H1 (cell line): ENCODE data around the gene THAP4. TPM values are rescaled to one million over a fixed set of nuclear protein-coding genes. Genes with fewer than 3 reads are reported as not detected.

Source experiments
- CTCF ChIA-PET: fragments of 300-600 bp; sonication (Branson Sonifier 250); formaldehyde crosslinking; loops from one replicate; lab custom pipeline; 2021; ENCODE audit not compliant: partially characterized antibody; lab: Charles Lee
- POLR2A ChIA-PET: fragments of 300-600 bp; sonication (Branson Sonifier 250); formaldehyde crosslinking; loops from one replicate; lab custom pipeline; 2021; ENCODE audit warnings: inconsistent platforms; ENCODE audit not compliant: partially characterized antibody; lab: Charles Lee
- DNase-seq, 2 experiments: peaks; one replicate each; pipeline versions ENCODE4 v3.0.0 to v3.0.0-alpha.2; 2010 to 2022; ENCODE audit warnings: low spot score in 2 of 2, low read depth in 1 of 2, mixed read lengths in 1 of 2
- FAIRE-seq: peaks from 2 replicates; lab custom pipeline; 2011; peaks lifted over from hg19 to GRCh38; lab: Jason Lieb, UNC
- H2AFZ ChIP-seq: 2 replicates; pipeline ENCODE4 v1.8.1; 2012; ENCODE audit warnings: low read length, inconsistent platforms
- H2AK5ac ChIP-seq: 2 replicates; pipeline ENCODE4 v1.6.1; 2013; ENCODE audit warnings: low read depth, low read length
- H2BK120ac ChIP-seq: replicated peaks from 2 replicates; pipeline ENCODE3; 2013; ENCODE audit warnings: low read depth, low read length, inconsistent platforms
- H2BK12ac ChIP-seq: 2 replicates; pipeline ENCODE4 v1.6.1; 2013; ENCODE audit warnings: low read depth, low read length
- H2BK15ac ChIP-seq: 2 replicates; pipeline ENCODE4 v1.6.1; 2013; ENCODE audit warnings: low read length
- H2BK20ac ChIP-seq: 2 replicates; pipeline ENCODE4 v1.6.1; 2013; ENCODE audit warnings: low read length
- H2BK5ac ChIP-seq: 2 replicates; pipeline ENCODE4 v1.6.1; 2013; ENCODE audit warnings: low read depth, low read length
- H3K14ac ChIP-seq: 2 replicates; pipeline ENCODE4 v1.6.1; 2013; ENCODE audit warnings: inconsistent platforms; ENCODE audit not compliant: insufficient read length
- H3K18ac ChIP-seq: 2 replicates; pipeline ENCODE4 v1.6.1; 2013; ENCODE audit warnings: low read length; ENCODE audit errors: extremely low read depth
- H3K23ac ChIP-seq: 2 replicates; pipeline ENCODE4 v1.6.1; 2013; ENCODE audit warnings: inconsistent platforms; ENCODE audit not compliant: insufficient read length
- H3K23me2 ChIP-seq: 2 replicates; pipeline ENCODE4 v1.6.1; 2013; ENCODE audit warnings: low read depth, low read length
- H3K27ac ChIP-seq: 2 replicates; pipeline ENCODE4 v1.6.1; 2011; ENCODE audit warnings: low read depth, low read length, inconsistent platforms
- H3K27me3 ChIP-seq, 4 experiments: replicated peaks in 1 of 4; 1 replicate in 1 of 4; 2 replicates in 3 of 4; pipeline versions ENCODE4 v1.6.1 to v1.8.1; 2011 to 2013; ENCODE audit warnings: low read length in 3 of 4, mild to moderate bottlenecking in 3 of 4, inconsistent platforms in 2 of 4, mixed read lengths in 2 of 4, moderate library complexity in 1 of 4; ENCODE audit not compliant: control insufficient read depth in 3 of 4, insufficient read depth in 3 of 4; ENCODE audit errors: extremely low read depth in 1 of 4
- H3K36me3 ChIP-seq, 4 experiments: 2 replicates each; pipeline versions ENCODE4 v1.6.1 to v1.8.1; 2011 to 2013; ENCODE audit warnings: mild to moderate bottlenecking in 4 of 4, low read length in 3 of 4, moderate library complexity in 2 of 4, control low read depth in 1 of 4, inconsistent platforms in 1 of 4; ENCODE audit not compliant: insufficient read depth in 4 of 4, control insufficient read depth in 2 of 4
- H3K4ac ChIP-seq: replicated peaks from 2 replicates; pipeline ENCODE3; 2013; ENCODE audit warnings: low read length, low read depth, mixed read lengths, inconsistent platforms; ENCODE audit not compliant: insufficient read length
- H3K4me1 ChIP-seq, 4 experiments: replicated peaks in 1 of 4; 1 replicate in 1 of 4; 2 replicates in 3 of 4; pipeline versions ENCODE4 v1.6.1 to v1.8.1; 2011 to 2013; ENCODE audit warnings: low read length in 3 of 4, inconsistent platforms in 2 of 4, mixed read lengths in 1 of 4; ENCODE audit not compliant: insufficient read depth in 4 of 4, control insufficient read depth in 3 of 4
- H3K4me2 ChIP-seq, 2 experiments: 2 replicates each; pipeline versions ENCODE4 v1.6.1 to v1.8.1; 2011 to 2013; ENCODE audit warnings: low read depth in 2 of 2, low read length in 2 of 2, control low read depth in 1 of 2, inconsistent platforms in 1 of 2, mild to moderate bottlenecking in 1 of 2; ENCODE audit not compliant: insufficient read depth in 1 of 2
- H3K4me3 ChIP-seq, 4 experiments: fragments of 200-600, 300-600 bp in 1 of 4; sonication (generic), shearing (Covaris generic), sonication (Bioruptor Twin) in 1 of 4; 2 replicates each; pipeline versions ENCODE4 v1.5.1 to v1.8.1; 2011 to 2016; ENCODE audit warnings: low read length in 4 of 4, low read depth in 3 of 4, control low read depth in 2 of 4, inconsistent platforms in 2 of 4, mild to moderate bottlenecking in 2 of 4, mixed read lengths in 1 of 4, moderate library complexity in 1 of 4; ENCODE audit not compliant: insufficient read depth in 2 of 4; ENCODE audit errors: extremely low read depth in 1 of 4
- H3K56ac ChIP-seq: replicated peaks from 2 replicates; pipeline ENCODE3; 2013; ENCODE audit warnings: low read depth, mild to moderate bottlenecking, mixed read lengths, low read length, inconsistent platforms; ENCODE audit not compliant: insufficient read length
- H3K79me1 ChIP-seq: 2 replicates; pipeline ENCODE4 v1.6.1; 2013; ENCODE audit warnings: low read depth, low read length, control low read depth
- H3K79me2 ChIP-seq, 2 experiments: 2 replicates each; pipeline versions ENCODE4 v1.6.1 to v1.8.1; 2012 to 2013; ENCODE audit warnings: low read length in 2 of 2, mild to moderate bottlenecking in 2 of 2, inconsistent platforms in 1 of 2; ENCODE audit not compliant: insufficient read depth in 2 of 2, control insufficient read depth in 1 of 2
- H3K9ac ChIP-seq, 4 experiments: replicated peaks in 1 of 4; 1 replicate in 1 of 4; 2 replicates in 3 of 4; pipeline versions ENCODE4 v1.6.1 to v1.8.1; 2011 to 2013; ENCODE audit warnings: low read depth in 3 of 4, low read length in 3 of 4, control low read depth in 2 of 4, mild to moderate bottlenecking in 2 of 4, moderate library complexity in 2 of 4, inconsistent platforms in 1 of 4; ENCODE audit errors: extremely low read depth in 1 of 4
- H3K9me3 ChIP-seq, 2 experiments: 2 replicates each; pipeline versions ENCODE4 v1.6.1 to v1.8.1; 2012 to 2013; ENCODE audit warnings: mild to moderate bottlenecking in 2 of 2, moderate library complexity in 2 of 2, control low read depth in 1 of 2, inconsistent platforms in 1 of 2, low read depth in 1 of 2, low read length in 1 of 2, mixed read lengths in 1 of 2; ENCODE audit not compliant: insufficient read depth in 2 of 2
- H4K20me1 ChIP-seq, 2 experiments: replicated peaks in 1 of 2; 2 replicates each; pipeline versions ENCODE3 to v1.8.1; 2011 to 2013; ENCODE audit warnings: inconsistent platforms in 2 of 2, low read length in 2 of 2, mild to moderate bottlenecking in 1 of 2; ENCODE audit not compliant: insufficient read depth in 2 of 2, control insufficient read depth in 1 of 2
- H4K5ac ChIP-seq: 2 replicates; pipeline ENCODE4 v1.6.1; 2013; ENCODE audit warnings: low read length, low read depth, mixed read lengths, inconsistent platforms; ENCODE audit not compliant: insufficient read length
- H4K8ac ChIP-seq: 2 replicates; pipeline ENCODE4 v1.8.0; 2013; ENCODE audit warnings: mild to moderate bottlenecking, moderate library complexity, low read length, inconsistent platforms; ENCODE audit not compliant: insufficient read depth; ENCODE audit errors: extremely low read depth
- H4K91ac ChIP-seq: replicated peaks from 2 replicates; pipeline ENCODE3; 2013; ENCODE audit warnings: low read length, mixed read lengths, inconsistent platforms; ENCODE audit not compliant: insufficient read length
- BRCA1 ChIP-seq: IDR thresholded peaks from 2 replicates; pipeline ENCODE4 v1.6.1; 2012; ENCODE audit warnings: low read depth, low read length, improper control_type of control experiment
- CHD2 ChIP-seq: IDR thresholded peaks from 2 replicates; pipeline ENCODE4 v1.6.1; 2012; ENCODE audit warnings: low read length, improper control_type of control experiment
- E2F6 ChIP-seq: IDR thresholded peaks from 2 replicates; pipeline ENCODE4 v1.6.1; 2012; ENCODE audit warnings: inconsistent platforms
- GABPA ChIP-seq: IDR thresholded peaks from 2 replicates; pipeline ENCODE4 v1.6.1; 2011; ENCODE audit warnings: mild to moderate bottlenecking, low read length, moderate library complexity, borderline replicate concordance; ENCODE audit not compliant: insufficient read depth
- KDM1A ChIP-seq: fragments of 200-600, 300-600 bp; sonication (generic); IDR thresholded peaks from 2 replicates; pipeline ENCODE4 v1.7.1; 2016; ENCODE audit warnings: mild to moderate bottlenecking, low read length, borderline replicate concordance
- MAX ChIP-seq: IDR thresholded peaks from 2 replicates; pipeline ENCODE4 v1.6.1; 2012; ENCODE audit warnings: inconsistent platforms
- RBBP5 ChIP-seq: IDR thresholded peaks from 2 replicates; pipeline ENCODE4 v1.7.1; 2012; ENCODE audit warnings: low read depth, mild to moderate bottlenecking, inconsistent platforms, low read length, moderate library complexity, borderline replicate concordance
- SIX5 ChIP-seq: IDR thresholded peaks from 2 replicates; pipeline ENCODE4 v1.6.1; 2011; ENCODE audit warnings: mild to moderate bottlenecking, low read depth, low read length
- TAF7 ChIP-seq: optimal IDR thresholded peaks from 2 replicates; pipeline ENCODE3; 2011; ENCODE audit warnings: low read depth, mild to moderate bottlenecking, inconsistent platforms, low read length, moderate library complexity, borderline replicate concordance
- WGBS, 2 experiments: shearing (Covaris generic) in 1 of 2; methylation state at CpG; one replicate each; pipeline versions ENCODE4 v1.1.6 to v1.1.7; 2013 to 2015; ENCODE audit warnings: low lambda C conversion rate in 2 of 2, mixed read lengths in 2 of 2, inconsistent platforms in 1 of 2, low coverage in 1 of 2, missing lambda C conversion rate in 1 of 2; ENCODE audit not compliant: insufficient replicate concordance in 2 of 2, insufficient coverage in 1 of 2, insufficient read length in 1 of 2; ENCODE audit errors: extremely low coverage in 1 of 2, missing lambda C conversion rate in 1 of 2; 5-methylcytosine and 5-hydroxymethylcytosine counted together
- polyA plus RNA-seq, 7 experiments: library from polyadenylated mRNA; depleted of rRNA in 3 of 7; stranded (reverse) in 5 of 7; unstranded in 2 of 7; fragments of >200 nt in 5 of 7; fragments of 200-250 nt in 2 of 7; gene quantifications; 1 replicate in 5 of 7; 2 replicates in 1 of 7; 4 replicates in 1 of 7; pipeline versions ENCODE4 v1.2.1 to v1.2.3, GENCODE V29; 2011 to 2013; ENCODE audit warnings: missing spikeins in 2 of 7, mixed read lengths in 2 of 7
- total RNA-seq: library from RNA; stranded (reverse); fragmentation: NEBNext Ultra II Directional; extraction: Animal tissue kit (Norgen Biotek cat#: 25700); gene quantifications from 2 replicates; pipeline ENCODE4 v1.2.1, GENCODE V29; 2021

The THAP4 gene
- total and polyA plus RNA-seq, 2 of the 8 experiments (the other 6 are each of a cell fraction or from before 2014, with no cell fraction given): 78.9 to 83.6 TPM

DNA sequence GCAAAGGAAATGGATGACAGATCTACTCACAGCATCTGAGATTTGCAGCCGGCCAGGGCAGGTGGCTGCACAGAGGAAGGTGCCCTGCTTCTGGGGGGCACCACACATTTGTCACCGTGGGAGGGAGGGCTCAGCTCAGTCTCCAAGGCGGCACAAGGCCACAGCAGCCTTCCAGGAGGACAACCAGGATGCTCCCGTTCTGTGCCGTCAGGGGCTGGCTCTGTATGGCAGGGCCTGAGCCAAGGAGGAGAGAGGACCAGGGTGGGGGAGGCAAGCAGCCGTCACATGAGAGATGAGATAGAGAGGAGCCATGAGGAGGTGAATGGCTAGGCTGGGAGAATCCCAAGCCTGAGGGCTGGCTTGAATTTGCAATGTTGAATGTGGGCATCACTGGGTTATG is 83.0 kb downstream of the THAP4 start:
- Histone ChIP-seq H3K56ac (no peak overlapping the region), H3K23me2 (peaks cover 2% of the 10 kb centered on the region; the same call in 1 of the 2 replicates), H4K20me1 (no peaks in the 10 kb centered on the region), H2AK5ac (no peak overlapping the region), H3K4me2 (no peak overlapping the region), H3K23ac (no peak overlapping the region), H3K27ac (no peak overlapping the region), H3K14ac (no peak overlapping the region), H2BK20ac (peak overlapping the region; percentile 77; the same call in 1 of the 2 replicates), H3K4me3 (no peak overlapping the region), H3K9ac (no peak overlapping the region), H3K27me3 (peaks cover 0 to 2% (median 0%) of the 10 kb centered on the region in 4 experiments; a peak in 2 of 7 replicates), H2AFZ (no peak overlapping the region), H4K5ac (no peak overlapping the region), H4K91ac (peak overlapping the region; percentile 70), H3K18ac (no peak overlapping the region), H3K4ac (no peak overlapping the region), H3K9me3 (0 out of 4 replicates have a peak, but pooled peaks cover 0 to 4% of the 10 kb centered on the region in 2 experiments), H3K79me2 (no peaks in the 10 kb centered on the region), H3K79me1 (no peaks in the 10 kb centered on the region), H2BK120ac (no peak overlapping the region), H2BK15ac (no peak overlapping the region), H3K4me1 (no peaks in the 10 kb centered on the region; a peak in 2 of 7 replicates), H2BK5ac (peak overlapping the region; percentile 74; the same call in 1 of the 2 replicates), H4K8ac (no peak overlapping the region), H2BK12ac (no peak overlapping the region), H3K36me3 (no peaks in the 10 kb centered on the region)
- POLR2A ChIA-PET: no interaction called here
- TF ChIP-seq BRCA1: no peak
- no peak for TF ChIP-seq KDM1A
- TF ChIP-seq E2F6: no peak
- TF ChIP-seq MAX: no peak
- TF ChIP-seq GABPA: no peak
- TF ChIP-seq CHD2: no peak
- TF ChIP-seq SIX5: no peak
- no peak for TF ChIP-seq RBBP5
- TF ChIP-seq TAF7: no peak
- no peak for DNase-seq
- no peak for FAIRE-seq
- 97% methylated on average over 6 of the region's 6 CpGs; no CpG with 5 or more reads in 1 of the 2 experiments for WGBS, 2 experiments
- CTCF ChIA-PET: interaction anchor here (0.8 to 1.0 kb wide), 2 partner anchors 9 to 10 kb away, joined by 3 read pairs; no protein-coding TSS in a partner anchor
